Liver (tissue), 9 donors: ENCODE results near the gene PTCSC3. TPM values are rescaled to one million over a fixed set of nuclear protein-coding genes. Genes with fewer than 3 reads are reported as not detected.
"Not testable (repeated sequence)": the region's sequence is repeated elsewhere in the genome, so short reads cannot be mapped to it uniquely, and the experiment has no call there.

ENCODE experiments used
- DNase-seq: peaks from one replicate; pipeline ENCODE4 v3.0.0-alpha.2; 2017; ENCODE audit warnings: low spot score
- H3K27ac ChIP-seq, 2 donors: one replicate each; pipeline ENCODE4 v1.7.0; 2013; ENCODE audit warnings: inconsistent platforms in 2 of 2, low read length in 2 of 2, control low read depth in 1 of 2, low read depth in 1 of 2, mild to moderate bottlenecking in 1 of 2
- H3K27me3 ChIP-seq, 4 donors: one replicate each; pipeline versions ENCODE4 v1.6.1 to v1.7.0; 2013; ENCODE audit warnings: low read length in 3 of 4, inconsistent platforms in 1 of 4, mild to moderate bottlenecking in 1 of 4, moderate library complexity in 1 of 4; ENCODE audit not compliant: control insufficient read depth in 4 of 4, insufficient read depth in 4 of 4
- H3K36me3 ChIP-seq, 4 donors: one replicate each; pipeline versions ENCODE4 v1.6.1 to v1.7.0; 2013; ENCODE audit warnings: low read length in 3 of 4, mild to moderate bottlenecking in 3 of 4, low read depth in 1 of 4, moderate library complexity in 1 of 4; ENCODE audit not compliant: control insufficient read depth in 4 of 4, insufficient read depth in 3 of 4
- H3K4me1 ChIP-seq, 4 donors: one replicate each; pipeline versions ENCODE4 v1.6.1 to v1.7.0; 2013; ENCODE audit warnings: low read length in 3 of 4, mild to moderate bottlenecking in 3 of 4, moderate library complexity in 1 of 4; ENCODE audit not compliant: control insufficient read depth in 4 of 4, insufficient read depth in 4 of 4
- H3K4me3 ChIP-seq, 3 donors: one replicate each; pipeline versions ENCODE4 v1.6.1 to v1.7.0; 2013; ENCODE audit warnings: low read length in 3 of 3, control low read depth in 1 of 3, low read depth in 1 of 3, mild to moderate bottlenecking in 1 of 3
- H3K9ac ChIP-seq, 2 donors: one replicate each; pipeline ENCODE4 v1.7.0; 2013; ENCODE audit warnings: low read length in 2 of 2, mild to moderate bottlenecking in 2 of 2, moderate library complexity in 2 of 2, control low read depth in 1 of 2, low read depth in 1 of 2
- H3K9me3 ChIP-seq, 4 donors: one replicate each; pipeline versions ENCODE4 v1.6.1 to v1.7.0; 2013; ENCODE audit warnings: low read length in 3 of 4; ENCODE audit not compliant: control insufficient read depth in 4 of 4
- ATF3 ChIP-seq: IDR thresholded peaks from 2 replicates; pipeline ENCODE4 v1.6.1; 2016; ENCODE audit warnings: antibody characterized with exemption
- CTCF ChIP-seq: fragments of 150-350 bp; IDR thresholded peaks from 2 replicates; pipeline ENCODE4 v1.5.1; 2017; ENCODE audit warnings: improper control_type of control experiment, low read depth, low read length; ENCODE audit not compliant: missing input control
- EGR1 ChIP-seq, 2 donors: IDR thresholded peaks; 2 replicates each; pipeline ENCODE4 v1.6.1; 2016 to 2018; ENCODE audit warnings: antibody characterized with exemption in 2 of 2, low read depth in 2 of 2
- FOXA1 ChIP-seq: IDR thresholded peaks from 2 replicates; pipeline ENCODE4 v1.6.1; 2016; ENCODE audit warnings: antibody characterized with exemption
- FOXA2 ChIP-seq: IDR thresholded peaks from 2 replicates; pipeline ENCODE4 v1.6.1; 2016; ENCODE audit warnings: antibody characterized with exemption
- GABPA ChIP-seq, 2 donors: IDR thresholded peaks in 1 of 2; conservative IDR thresholded peaks in 1 of 2; 2 replicates each; pipeline ENCODE4 v1.6.1; 2016; ENCODE audit warnings: antibody characterized with exemption in 2 of 2, mild to moderate bottlenecking in 1 of 2, moderate library complexity in 1 of 2
- HNF4A ChIP-seq, 2 donors: conservative IDR thresholded peaks; 2 replicates each; pipeline ENCODE4 v1.6.1; 2016; ENCODE audit warnings: antibody characterized with exemption in 2 of 2, mild to moderate bottlenecking in 2 of 2
- JUND ChIP-seq, 2 donors: IDR thresholded peaks; 2 replicates each; pipeline ENCODE4 v1.6.1; 2016; ENCODE audit warnings: antibody characterized with exemption in 2 of 2
- MAX ChIP-seq: IDR thresholded peaks from 2 replicates; pipeline ENCODE4 v1.6.1; 2016; ENCODE audit warnings: antibody characterized with exemption
- NR2F2 ChIP-seq: IDR thresholded peaks from 2 replicates; pipeline ENCODE4 v1.6.1; 2016; ENCODE audit warnings: antibody characterized with exemption
- RAD21 ChIP-seq, 2 donors: IDR thresholded peaks; 2 replicates each; pipeline ENCODE4 v1.6.1; 2016; ENCODE audit warnings: antibody characterized with exemption in 2 of 2, mild to moderate bottlenecking in 2 of 2
- REST ChIP-seq: IDR thresholded peaks from 2 replicates; pipeline ENCODE4 v1.6.1; 2016; ENCODE audit warnings: antibody characterized with exemption, mild to moderate bottlenecking
- RXRA ChIP-seq, 2 donors: IDR thresholded peaks; 2 replicates each; pipeline ENCODE4 v1.6.1; 2017 to 2018; ENCODE audit warnings: antibody characterized with exemption in 2 of 2, mild to moderate bottlenecking in 1 of 2
- SP1 ChIP-seq: IDR thresholded peaks from 2 replicates; pipeline ENCODE4 v1.6.1; 2018; ENCODE audit warnings: antibody characterized with exemption, mild to moderate bottlenecking
- ZBTB33 ChIP-seq: IDR thresholded peaks from 2 replicates; pipeline ENCODE4 v1.6.1; 2016; ENCODE audit warnings: antibody characterized with exemption
- WGBS: extraction: QIAGEN DNeasy Blood & Tissue Kit; methylation state at CpG from one replicate; pipeline ENCODE4 v1.1.7; 2013; 5-methylcytosine and 5-hydroxymethylcytosine counted together
- polyA plus RNA-seq, 2 donors: library from polyadenylated mRNA; stranded (reverse) in 1 of 2; unstranded in 1 of 2; fragments of 200-250 nt in 1 of 2; fragments of >200 nt in 1 of 2; fragmentation: Nextera tagmentation in 1 of 2; extraction: Ambion mirVana in 1 of 2; gene quantifications; one replicate each; pipeline versions ENCODE4 v1.2.1 to v1.2.3, GENCODE V29; 2013 to 2015
- total RNA-seq, 2 donors: library from RNA; depleted of rRNA; stranded (reverse); fragments of >200 nt; gene quantifications; one replicate each; pipeline ENCODE4 v1.2.3, GENCODE V29; 2014
- donor health status: healthy.
- donor health status: healthy.
- donor health status: healthy.
- donor health status: healthy.
- donor health status: healthy.

PTCSC3 gene
- total and polyA plus RNA-seq, 4 donors: not detected

- Histone ChIP-seq H3K9ac (no peak overlapping the region), H3K9me3 (no peaks in the 10 kb centered on the region), H3K27ac (no peak overlapping the region), H3K4me1 (no peaks in the 10 kb centered on the region), H3K4me3 (no peak overlapping the region), H3K36me3 (no peaks in the 10 kb centered on the region), H3K27me3 (peaks cover 0 to 9% (median 2%) of the 10 kb centered on the region in 4 donors)
- DNase-seq: no peak
- no peak for TF ChIP-seq ZBTB33
- no peak for TF ChIP-seq GABPA (IDR thresholded peaks at IDR 0.05 in 1 of 2, conservative IDR thresholded peaks at IDR 0.05 in 1 of 2)
- no peak for TF ChIP-seq HNF4A (conservative IDR thresholded peaks at IDR 0.05)
- WGBS: 72% methylated on average over 3 of the region's 3 CpGs
These were observed 64.5 kb downstream of the PTCSC3 start for GRCh38 chr14:36111822-36112583.

GRCh38 chr14:36105401-36105800 is 71.1 kb downstream of the PTCSC3 start:
- no peaks in the 10 kb centered on the region for H3K9me3 ChIP-seq
- H3K9ac ChIP-seq: no peak overlapping the region
- TF ChIP-seq ZBTB33 (no peak), JUND (IDR thresholded peaks at IDR 0.05) (no peak), RAD21 (IDR thresholded peaks at IDR 0.05) (no peak), NR2F2 (no peak), MAX (no peak), ATF3 (no peak), FOXA1 (no peak), REST (no peak), CTCF (no peak), FOXA2 (no peak), EGR1 (IDR thresholded peaks at IDR 0.05; ENCODE audit: low read depth in 2 of 2) (no peak), RXRA (IDR thresholded peaks at IDR 0.05) (no peak), SP1 (no peak)
- 5% methylated on average over 1 of the region's 1 CpG for WGBS
- no peaks in the 10 kb centered on the region for H3K4me1 ChIP-seq
- peaks cover 0 to 23% (median 0%) of the 10 kb centered on the region in 4 donors for H3K27me3 ChIP-seq
- DNase-seq: no peak
- no peak overlapping the region for H3K4me3 ChIP-seq
- H3K36me3 ChIP-seq: no peaks in the 10 kb centered on the region
- H3K27ac ChIP-seq: no peak overlapping the region

- not testable (repeated sequence) for H3K9me3 ChIP-seq, DNase-seq, H3K4me3 ChIP-seq, H3K9ac ChIP-seq, H3K36me3 ChIP-seq, H3K4me1 ChIP-seq, H3K27ac ChIP-seq
- H3K27me3 ChIP-seq: peaks cover 0 to 18% (median 0%) of the 10 kb centered on the region in 4 donors
- WGBS: 68% methylated on average over 7 of the region's 7 CpGs
These were observed 72.3 kb downstream of the PTCSC3 start for GRCh38 chr14:36104258-36104657.
